Measurements from ENCODE around the gene TMEM175.

Gene TMEM175

GRCh38 chr4:909821-910220 lies 22.4 kb upstream of the TMEM175 start:
- DNase-seq (ENCODE audit: low read depth), result no peak
- TF ChIP-seq CTCF (IDR thresholded peaks at IDR 0.05; ENCODE audit: insufficient read depth, low read depth, low read length, missing control alignments), result no peak

GRCh38 chr4:910366-911091 lies 21.7 kb upstream of the TMEM175 start:
- no peak overlapping the region for H3K4me3 ChIP-seq (ENCODE audit: low read depth, low read length)
- no peak for DNase-seq (ENCODE audit: low read depth)
- no peak for TF ChIP-seq CTCF (IDR thresholded peaks at IDR 0.05; ENCODE audit: insufficient read depth, low read depth, low read length, missing control alignments)

More at GRCh38 chr4:909821-910220, 22.4 kb upstream of the TMEM175 start:
- no peak overlapping the region for H3K4me3 ChIP-seq (ENCODE audit: low read depth, low read length)

GRCh38 chr4:911221-911751 lies 21.0 kb upstream of the TMEM175 start:
- no peak for TF ChIP-seq CTCF (IDR thresholded peaks at IDR 0.05; ENCODE audit: insufficient read depth, low read depth, low read length, missing control alignments)
- no peak overlapping the region for H3K4me3 ChIP-seq (ENCODE audit: low read depth, low read length)
- DNase-seq (ENCODE audit: low read depth), result no peak

- H3K4me3 ChIP-seq (ENCODE audit: low read depth, low read length), result no peak overlapping the region
- DNase-seq (ENCODE audit: low read depth), result no peak
- TF ChIP-seq CTCF (IDR thresholded peaks at IDR 0.05; ENCODE audit: insufficient read depth, low read depth, low read length, missing control alignments), result no peak
Measured at GRCh38 chr4:911871-912490, 20.3 kb upstream of the TMEM175 start.

GRCh38 chr4:912548-913279 lies 19.5 kb upstream of the TMEM175 start:
- DNase-seq (ENCODE audit: low read depth), result no peak
- H3K4me3 ChIP-seq (ENCODE audit: low read depth, low read length), result no peak overlapping the region
- TF ChIP-seq CTCF (IDR thresholded peaks at IDR 0.05; ENCODE audit: insufficient read depth, low read depth, low read length, missing control alignments), result no peak

- DNase-seq (ENCODE audit: low read depth), result no peak
- no peak overlapping the region for H3K4me3 ChIP-seq (ENCODE audit: low read depth, low read length)
- no peak for TF ChIP-seq CTCF (IDR thresholded peaks at IDR 0.05; ENCODE audit: insufficient read depth, low read depth, low read length, missing control alignments)
Measured at GRCh38 chr4:913280-913618, 19.0 kb upstream of the TMEM175 start.

Measured in GM12865 (cell line).